Activated CD4-positive, alpha-beta T cell treated with anti-CD3 and anti-CD28 coated beads for 24 hours (primary cell): ENCODE measurements around the gene SPECC1.
"Not testable (repeated sequence)": the region's sequence is repeated elsewhere in the genome, so short reads cannot be mapped to it uniquely, and the experiment has no call there.

Experiments
- DNase-seq, 2 donors: peaks; one replicate each; pipeline ENCODE4 v3.0.0-alpha.2; 2020; ENCODE audit warnings: low read depth in 2 of 2

SPECC1 gene, protein sequence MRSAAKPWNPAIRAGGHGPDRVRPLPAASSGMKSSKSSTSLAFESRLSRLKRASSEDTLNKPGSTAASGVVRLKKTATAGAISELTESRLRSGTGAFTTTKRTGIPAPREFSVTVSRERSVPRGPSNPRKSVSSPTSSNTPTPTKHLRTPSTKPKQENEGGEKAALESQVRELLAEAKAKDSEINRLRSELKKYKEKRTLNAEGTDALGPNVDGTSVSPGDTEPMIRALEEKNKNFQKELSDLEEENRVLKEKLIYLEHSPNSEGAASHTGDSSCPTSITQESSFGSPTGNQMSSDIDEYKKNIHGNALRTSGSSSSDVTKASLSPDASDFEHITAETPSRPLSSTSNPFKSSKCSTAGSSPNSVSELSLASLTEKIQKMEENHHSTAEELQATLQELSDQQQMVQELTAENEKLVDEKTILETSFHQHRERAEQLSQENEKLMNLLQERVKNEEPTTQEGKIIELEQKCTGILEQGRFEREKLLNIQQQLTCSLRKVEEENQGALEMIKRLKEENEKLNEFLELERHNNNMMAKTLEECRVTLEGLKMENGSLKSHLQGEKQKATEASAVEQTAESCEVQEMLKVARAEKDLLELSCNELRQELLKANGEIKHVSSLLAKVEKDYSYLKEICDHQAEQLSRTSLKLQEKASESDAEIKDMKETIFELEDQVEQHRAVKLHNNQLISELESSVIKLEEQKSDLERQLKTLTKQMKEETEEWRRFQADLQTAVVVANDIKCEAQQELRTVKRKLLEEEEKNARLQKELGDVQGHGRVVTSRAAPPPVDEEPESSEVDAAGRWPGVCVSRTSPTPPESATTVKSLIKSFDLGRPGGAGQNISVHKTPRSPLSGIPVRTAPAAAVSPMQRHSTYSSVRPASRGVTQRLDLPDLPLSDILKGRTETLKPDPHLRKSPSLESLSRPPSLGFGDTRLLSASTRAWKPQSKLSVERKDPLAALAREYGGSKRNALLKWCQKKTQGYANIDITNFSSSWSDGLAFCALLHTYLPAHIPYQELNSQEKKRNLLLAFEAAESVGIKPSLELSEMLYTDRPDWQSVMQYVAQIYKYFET

DNA sequence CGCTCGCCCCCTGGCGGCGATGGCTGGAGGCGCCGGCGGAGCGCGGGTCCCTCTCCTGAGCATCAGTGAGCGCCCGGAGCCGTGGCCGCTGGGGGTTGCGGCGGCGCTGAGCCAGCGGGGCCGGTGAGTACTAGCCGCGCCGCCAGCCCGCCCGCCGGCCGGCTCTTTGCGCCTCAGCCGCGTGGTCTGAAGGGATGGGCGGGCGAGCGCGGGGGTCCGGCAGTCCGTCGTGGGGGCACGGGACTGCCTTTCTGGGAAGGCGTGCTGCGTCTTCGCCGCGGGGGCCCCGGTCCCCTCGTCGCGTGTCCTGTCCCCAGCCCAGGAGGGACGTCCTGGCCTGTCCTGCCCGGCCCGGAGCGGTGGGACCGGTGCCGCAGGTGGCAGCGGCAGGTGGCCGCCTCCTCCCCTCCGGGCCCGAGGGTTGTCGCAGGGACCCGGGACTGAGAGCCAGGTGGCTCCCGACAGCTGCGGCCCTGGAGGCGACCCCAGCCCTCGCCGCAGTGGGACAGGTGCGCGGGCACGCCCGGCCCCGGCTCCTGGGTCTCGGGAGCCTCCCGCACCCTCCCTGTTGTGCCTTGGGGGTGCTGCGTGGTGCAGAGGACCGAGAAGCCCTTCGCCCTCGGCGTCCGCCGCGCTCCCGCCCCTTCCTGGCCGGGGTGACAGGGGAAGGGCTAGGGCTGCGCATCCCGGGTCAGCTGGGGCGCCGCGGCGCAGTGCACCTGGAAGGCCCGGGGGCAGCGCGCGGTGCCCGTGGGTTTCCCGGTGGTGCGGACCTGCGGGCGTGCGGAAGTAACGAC is at the start of gene SPECC1:
TSS of gene SPECC1 (plus strand) at position 58 of the 797 bp plus-strand sequence. CDS start 87,293 bp downstream, outside the sequence.
- peak; percentile 83 to 84 for DNase-seq

DNA sequence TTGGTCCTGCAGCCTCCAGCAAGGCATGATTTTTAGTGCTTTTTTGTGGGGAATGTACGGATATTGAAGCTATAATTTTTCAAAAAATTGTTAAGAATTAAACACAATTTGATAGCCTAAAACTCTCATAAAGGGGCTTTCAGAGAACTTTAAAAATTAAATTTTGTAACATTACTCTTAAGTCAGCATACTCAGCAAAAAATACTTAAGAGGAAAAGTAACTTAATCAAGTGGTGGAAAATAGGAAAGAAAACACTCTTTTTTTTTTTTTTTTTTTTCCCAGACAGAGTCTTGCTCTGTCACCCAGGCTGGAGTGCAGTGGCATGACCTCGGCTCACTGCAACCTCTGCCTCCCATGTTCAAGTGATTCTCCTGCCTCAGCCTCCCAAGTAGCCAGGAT is 46.2 kb upstream of the SPECC1 start:
- DNase-seq, result not testable (repeated sequence)

DNA sequence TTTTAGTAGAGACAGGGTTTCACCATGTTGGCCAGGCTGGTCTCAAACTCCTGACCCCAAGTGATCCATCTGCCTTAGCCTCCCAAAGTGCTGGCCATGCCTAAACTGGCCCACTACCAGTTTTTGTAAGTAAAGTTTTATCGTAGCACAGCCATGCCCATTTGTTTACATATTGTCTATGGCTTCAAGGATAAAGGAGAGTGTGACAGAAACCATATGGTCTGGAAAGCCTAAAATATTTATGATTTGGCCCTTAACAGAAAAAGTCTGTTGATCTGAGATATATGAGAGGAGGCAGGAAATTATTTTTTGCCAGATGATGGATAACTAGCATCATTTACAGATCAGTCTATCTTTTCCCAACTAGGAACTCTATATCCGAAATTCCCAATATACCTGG is 36.0 kb upstream of the SPECC1 start:
- DNase-seq, result no peak

DNA sequence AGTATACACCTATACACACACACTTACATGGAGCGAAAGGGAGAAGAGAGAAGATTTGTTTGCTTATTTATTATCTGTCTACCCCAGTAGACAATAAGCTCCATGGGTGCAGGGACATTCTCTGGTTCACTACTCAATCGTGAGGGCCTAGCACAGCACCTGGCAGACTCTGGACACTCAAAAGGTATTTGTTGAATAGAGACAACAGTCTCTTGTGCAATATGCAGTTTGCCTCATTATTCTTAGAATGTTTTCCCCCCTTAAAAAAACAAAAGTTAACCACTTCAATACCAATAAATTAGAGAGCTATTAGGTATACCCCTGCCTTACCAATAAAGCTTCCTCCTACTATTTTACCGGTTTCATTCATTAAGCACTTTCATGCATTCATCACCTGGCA is 33.6 kb upstream of the SPECC1 start:
- DNase-seq, result no peak

DNA sequence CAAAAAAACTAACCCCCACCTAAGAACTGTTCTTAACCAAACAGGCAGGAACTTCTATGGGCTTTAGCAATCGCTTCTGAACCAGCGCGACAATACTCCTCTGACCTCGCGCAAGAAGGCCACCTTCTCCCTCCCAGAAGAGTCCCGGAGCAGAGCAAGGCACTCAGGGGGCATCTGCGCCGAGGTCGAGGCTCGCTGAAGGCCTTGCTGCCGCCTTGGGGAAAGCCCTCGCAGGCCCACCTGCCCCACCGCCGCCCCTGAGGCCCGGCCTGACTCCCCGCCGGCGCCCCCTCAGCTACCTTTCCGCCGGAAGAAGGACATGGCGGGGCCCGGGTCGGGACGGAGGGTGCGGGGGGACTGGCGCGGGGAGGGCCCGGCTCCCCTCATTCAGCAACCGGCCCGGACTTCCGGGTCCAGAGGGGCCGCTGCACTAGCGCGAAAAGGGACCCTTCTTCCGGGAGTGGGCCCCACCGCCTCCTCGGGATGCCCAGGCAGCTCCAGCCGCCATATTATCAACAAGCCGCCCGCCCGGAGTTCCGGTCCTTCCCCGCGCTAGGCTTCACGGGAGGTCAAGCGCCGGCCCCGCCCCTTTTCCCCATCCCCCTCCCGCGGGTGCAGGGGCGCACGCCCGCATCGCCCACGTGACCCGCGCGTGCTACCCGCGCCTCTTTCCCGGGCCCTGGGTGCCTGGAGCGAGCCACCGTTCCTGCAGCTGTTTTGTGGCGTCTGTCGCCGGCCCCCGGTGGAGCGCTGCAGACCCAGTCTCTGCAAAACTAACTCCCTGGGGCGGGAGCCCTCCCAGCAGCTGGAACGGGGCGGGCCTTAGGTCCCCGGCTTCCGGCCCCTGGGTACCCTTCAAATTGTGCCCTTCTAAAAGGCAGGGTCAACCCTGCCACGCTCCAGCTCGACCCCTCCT is 31.6 kb upstream of the SPECC1 start, which contains the start of gene AKAP10:
TSS of gene AKAP10 (minus strand) at position 536 of the 916 bp plus-strand sequence. CDS start at position 387, 149 bp downstream.
- DNase-seq, result peak; percentile 95 to 96

GRCh38 chr17:19978209-19978802 is 30.9 kb upstream of the SPECC1 start:
- peak in 1 of 2 donors; percentile 14 for DNase-seq

- DNase-seq, result no peak
Measured at GRCh38 chr17:19978805-19979211, 30.4 kb upstream of the SPECC1 start.

- no peak for DNase-seq
Measured at GRCh38 chr17:19979917-19980770, 29.0 kb upstream of the SPECC1 start.

- DNase-seq, result no peak
Measured at GRCh38 chr17:19986941-19987861, 22.0 kb upstream of the SPECC1 start.

GRCh38 chr17:19987897-19988296 is 21.3 kb upstream of the SPECC1 start:
- no peak for DNase-seq

DNA sequence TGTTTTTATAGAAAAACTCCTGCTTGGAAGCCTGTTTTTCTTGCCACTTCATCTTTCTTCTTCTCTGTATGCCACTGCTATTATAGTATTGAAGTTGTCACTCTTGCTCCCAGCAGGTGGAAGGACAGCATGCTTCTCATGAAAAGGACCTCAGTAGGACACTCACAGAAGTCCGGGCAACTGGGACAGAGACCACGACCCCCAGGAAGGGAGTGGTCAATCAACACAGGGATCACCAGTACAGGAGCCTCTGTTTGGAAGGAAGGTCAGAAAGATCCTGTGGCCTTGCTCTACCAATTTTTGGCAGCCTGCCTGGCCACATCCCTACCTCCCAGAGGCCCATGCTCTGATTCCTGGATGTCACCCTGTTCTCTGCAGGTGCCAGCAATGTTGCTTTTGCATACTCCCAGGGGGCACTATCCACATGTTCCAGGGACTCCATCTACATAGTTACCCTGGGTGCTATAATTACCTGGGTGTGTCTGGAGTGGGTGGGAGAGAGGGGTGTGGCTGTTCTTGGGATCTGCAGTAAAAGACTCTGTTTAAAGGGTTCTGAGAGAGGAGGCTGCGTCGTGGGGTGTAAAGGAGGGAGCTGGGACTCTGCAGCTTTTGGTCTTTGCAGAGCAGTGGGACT is 17.8 kb upstream of the SPECC1 start:
- DNase-seq, result no peak

- peak; percentile 59 to 60 for DNase-seq
Measured at GRCh38 chr17:19992803-19993713, 16.1 kb upstream of the SPECC1 start.

DNA sequence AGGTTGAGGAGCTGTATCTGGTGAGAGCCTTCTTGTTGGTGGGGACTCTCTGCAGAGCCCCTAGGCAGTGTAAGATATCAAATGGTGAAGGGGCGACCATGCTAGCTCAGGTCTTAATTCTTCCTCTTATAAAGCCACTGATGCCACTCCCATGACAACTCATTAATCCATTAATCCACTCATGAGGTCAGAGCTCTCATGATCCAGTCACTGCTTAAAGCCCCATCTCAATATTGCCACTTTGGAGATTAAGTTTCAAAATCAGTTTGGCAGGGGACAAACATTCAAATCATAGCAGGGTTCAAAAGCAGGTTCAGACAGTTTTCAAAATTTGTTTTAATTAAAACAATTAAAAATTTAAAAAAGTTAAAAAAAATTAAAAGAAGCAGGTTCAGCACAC is 13.1 kb upstream of the SPECC1 start:
- DNase-seq, result no peak

- no peak for DNase-seq
Measured at GRCh38 chr17:19996502-19996901, 12.7 kb upstream of the SPECC1 start.

GRCh38 chr17:20008242-20009051 is 712 bp upstream of the SPECC1 start:
- DNase-seq, result peak in 1 of 2 donors; percentile 19

DNA sequence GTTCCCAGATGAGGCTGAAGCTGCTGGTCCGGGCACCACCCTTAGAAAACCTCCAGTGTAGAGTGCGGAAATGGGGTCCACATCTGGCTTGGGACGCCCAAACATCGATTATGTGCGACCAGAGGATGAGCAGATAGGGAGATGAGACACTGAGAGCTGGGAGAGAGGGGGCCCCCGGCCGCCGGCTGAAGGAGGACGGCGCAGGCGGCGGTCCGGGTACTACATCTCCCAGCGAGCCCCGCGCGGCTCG is 182 bp upstream of the SPECC1 start:
- DNase-seq, result no peak
